Measurements from ENCODE around the gene LRRC4.

LRRC4 gene

DNA sequence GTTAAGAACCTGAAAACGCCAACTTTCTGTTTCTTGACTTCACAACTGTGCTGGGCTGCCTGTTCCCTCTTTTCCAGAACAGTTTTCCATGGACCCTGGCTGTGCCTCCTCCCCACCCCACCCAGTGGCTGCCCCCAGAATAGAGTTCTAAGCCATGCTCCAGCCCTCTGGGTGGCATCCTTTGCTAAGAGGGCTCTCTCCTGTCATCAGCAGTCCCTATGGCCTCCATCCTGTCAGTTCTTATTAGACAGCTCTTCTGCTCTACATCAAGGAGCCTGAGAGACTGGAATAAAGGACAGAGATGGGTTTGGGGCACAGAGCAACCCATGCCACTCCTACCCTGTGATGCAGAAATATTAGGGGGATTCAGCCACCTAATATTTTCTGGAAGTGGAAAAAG is 13.9 kb upstream of the LRRC4 start:
- no peak for TF ChIP-seq ZFX (IDR thresholded peaks at IDR 0.05; ENCODE audit: borderline replicate concordance)
- TF ChIP-seq, protein P1, sequence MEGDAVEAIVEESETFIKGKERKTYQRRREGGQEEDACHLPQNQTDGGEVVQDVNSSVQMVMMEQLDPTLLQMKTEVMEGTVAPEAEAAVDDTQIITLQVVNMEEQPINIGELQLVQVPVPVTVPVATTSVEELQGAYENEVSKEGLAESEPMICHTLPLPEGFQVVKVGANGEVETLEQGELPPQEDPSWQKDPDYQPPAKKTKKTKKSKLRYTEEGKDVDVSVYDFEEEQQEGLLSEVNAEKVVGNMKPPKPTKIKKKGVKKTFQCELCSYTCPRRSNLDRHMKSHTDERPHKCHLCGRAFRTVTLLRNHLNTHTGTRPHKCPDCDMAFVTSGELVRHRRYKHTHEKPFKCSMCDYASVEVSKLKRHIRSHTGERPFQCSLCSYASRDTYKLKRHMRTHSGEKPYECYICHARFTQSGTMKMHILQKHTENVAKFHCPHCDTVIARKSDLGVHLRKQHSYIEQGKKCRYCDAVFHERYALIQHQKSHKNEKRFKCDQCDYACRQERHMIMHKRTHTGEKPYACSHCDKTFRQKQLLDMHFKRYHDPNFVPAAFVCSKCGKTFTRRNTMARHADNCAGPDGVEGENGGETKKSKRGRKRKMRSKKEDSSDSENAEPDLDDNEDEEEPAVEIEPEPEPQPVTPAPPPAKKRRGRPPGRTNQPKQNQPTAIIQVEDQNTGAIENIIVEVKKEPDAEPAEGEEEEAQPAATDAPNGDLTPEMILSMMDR (IDR thresholded peaks at IDR 0.05) = no peak

DNA sequence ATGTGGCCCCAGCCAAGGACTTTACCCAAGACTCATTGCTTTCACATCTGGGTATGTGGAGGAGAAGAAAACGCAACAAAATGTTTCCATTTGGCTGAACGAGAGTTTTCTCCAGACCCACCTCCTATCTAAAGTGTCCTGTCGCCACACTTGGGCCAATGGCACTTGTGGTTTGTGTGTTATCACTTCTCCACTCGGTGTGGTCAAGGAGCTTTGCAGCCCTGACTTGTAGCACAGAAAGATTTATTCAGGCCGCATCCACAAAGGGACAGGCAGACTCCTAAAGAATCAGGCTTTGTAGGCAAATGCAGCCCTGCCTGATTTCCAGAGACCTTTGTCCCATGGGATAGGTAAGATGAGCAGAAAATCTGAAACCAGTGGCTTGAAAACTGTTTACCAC is 12.8 kb upstream of the LRRC4 start:
- H3K27ac ChIP-seq = no peak overlapping the region
- TF ChIP-seq, protein P1 (IDR thresholded peaks at IDR 0.05) = no peak
- TF ChIP-seq ZFX (IDR thresholded peaks at IDR 0.05; ENCODE audit: borderline replicate concordance) = no peak

More for the DNA sequence above, 13.9 kb upstream of the LRRC4 start:
- H3K27ac ChIP-seq = no peak overlapping the region

DNA sequence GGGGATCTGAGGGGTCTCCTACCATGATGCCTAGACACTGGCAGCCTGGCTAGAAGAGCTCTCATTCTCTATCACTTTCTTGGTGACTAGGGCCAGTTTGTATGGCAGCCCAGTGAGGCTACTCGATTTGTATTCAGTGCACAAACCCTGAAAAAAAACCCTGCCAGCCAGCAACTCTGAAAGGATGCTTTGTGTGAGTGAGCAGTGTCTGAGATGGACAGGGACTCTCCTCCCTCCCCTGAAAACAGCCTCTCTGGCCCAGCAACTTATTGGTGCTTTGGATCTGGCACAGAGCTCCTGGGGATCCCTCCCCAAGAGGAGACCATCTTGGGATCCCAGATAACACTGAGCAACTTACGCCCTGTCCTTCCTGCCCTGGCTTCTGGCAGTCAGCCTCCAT is 10.8 kb upstream of the LRRC4 start:
- no peak for TF ChIP-seq ZFX (IDR thresholded peaks at IDR 0.05; ENCODE audit: borderline replicate concordance)
- TF ChIP-seq, protein P1 (IDR thresholded peaks at IDR 0.05) = no peak
- H3K27ac ChIP-seq = no peak overlapping the region

DNA sequence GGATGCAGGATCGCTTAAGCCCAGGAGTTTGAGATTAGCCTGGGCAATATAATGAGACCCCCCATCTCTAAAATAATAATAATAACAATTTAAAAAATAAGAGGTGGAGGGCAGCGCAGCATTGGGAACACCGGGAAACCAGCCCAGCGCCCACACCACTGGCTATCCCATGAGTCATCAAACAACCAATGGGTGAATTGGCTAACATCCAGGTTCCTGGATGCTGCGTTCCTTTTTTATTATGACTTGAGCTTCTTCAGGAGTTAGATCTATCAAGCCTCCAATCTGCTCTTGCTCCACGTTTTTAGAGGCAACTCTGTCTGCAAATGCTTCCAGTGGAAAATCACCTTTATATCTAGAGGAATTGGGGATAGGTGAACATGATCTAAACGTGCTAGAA is 10.0 kb upstream of the LRRC4 start:
- no peak for TF ChIP-seq ZFX (IDR thresholded peaks at IDR 0.05; ENCODE audit: borderline replicate concordance)
- TF ChIP-seq, protein P1 (IDR thresholded peaks at IDR 0.05) = no peak

DNA sequence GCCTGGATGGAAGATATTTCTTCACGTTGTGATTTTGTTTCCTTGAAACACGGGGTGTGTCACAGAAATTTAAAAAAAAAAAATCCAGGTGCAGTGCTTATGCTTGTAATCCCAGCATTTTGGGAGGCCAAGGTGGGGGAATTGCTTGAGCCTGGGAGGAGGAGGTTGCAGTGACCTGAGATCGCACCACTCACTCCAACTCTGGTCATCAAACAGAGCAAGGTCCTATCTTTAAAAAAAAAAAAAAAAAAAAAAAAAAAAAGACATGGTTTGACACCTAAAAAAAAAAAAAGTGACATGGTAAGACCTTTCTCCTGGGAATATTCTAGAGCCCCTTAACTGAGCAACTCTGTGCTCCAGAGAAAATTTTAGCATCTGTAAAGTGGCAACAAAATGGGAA is 9.0 kb upstream of the LRRC4 start:
- TF ChIP-seq ZFX (IDR thresholded peaks at IDR 0.05; ENCODE audit: borderline replicate concordance) = no peak
- TF ChIP-seq, protein P1 (IDR thresholded peaks at IDR 0.05) = no peak

More for the DNA sequence above, 10.0 kb upstream of the LRRC4 start:
- H3K27ac ChIP-seq = no peak overlapping the region

DNA sequence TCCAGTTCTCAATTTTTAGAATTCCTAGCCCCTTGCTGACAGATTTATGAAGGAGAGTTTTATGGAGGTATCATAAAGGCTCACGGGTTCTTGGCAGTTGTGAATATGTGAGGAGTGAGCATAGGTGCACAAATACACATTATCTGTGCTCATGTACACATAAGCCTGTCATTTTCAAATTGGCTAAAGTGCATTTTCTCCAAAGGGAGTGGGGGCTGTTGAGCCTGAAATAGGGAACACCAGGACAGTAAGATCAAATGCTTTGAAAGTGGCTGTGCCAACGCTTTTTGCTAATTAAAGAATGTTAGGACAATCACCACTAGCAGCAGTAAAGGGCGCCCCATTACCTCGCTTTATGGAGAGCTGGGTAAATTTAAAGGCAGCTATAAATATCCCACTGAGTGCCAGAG is 8.3 kb upstream of the LRRC4 start:
- no peak overlapping the region for H3K27ac ChIP-seq
- no peak for TF ChIP-seq ZFX (IDR thresholded peaks at IDR 0.05; ENCODE audit: borderline replicate concordance)
- TF ChIP-seq, protein P1 (IDR thresholded peaks at IDR 0.05) = no peak

More for the DNA sequence above, 9.0 kb upstream of the LRRC4 start:
- no peak overlapping the region for H3K27ac ChIP-seq

DNA sequence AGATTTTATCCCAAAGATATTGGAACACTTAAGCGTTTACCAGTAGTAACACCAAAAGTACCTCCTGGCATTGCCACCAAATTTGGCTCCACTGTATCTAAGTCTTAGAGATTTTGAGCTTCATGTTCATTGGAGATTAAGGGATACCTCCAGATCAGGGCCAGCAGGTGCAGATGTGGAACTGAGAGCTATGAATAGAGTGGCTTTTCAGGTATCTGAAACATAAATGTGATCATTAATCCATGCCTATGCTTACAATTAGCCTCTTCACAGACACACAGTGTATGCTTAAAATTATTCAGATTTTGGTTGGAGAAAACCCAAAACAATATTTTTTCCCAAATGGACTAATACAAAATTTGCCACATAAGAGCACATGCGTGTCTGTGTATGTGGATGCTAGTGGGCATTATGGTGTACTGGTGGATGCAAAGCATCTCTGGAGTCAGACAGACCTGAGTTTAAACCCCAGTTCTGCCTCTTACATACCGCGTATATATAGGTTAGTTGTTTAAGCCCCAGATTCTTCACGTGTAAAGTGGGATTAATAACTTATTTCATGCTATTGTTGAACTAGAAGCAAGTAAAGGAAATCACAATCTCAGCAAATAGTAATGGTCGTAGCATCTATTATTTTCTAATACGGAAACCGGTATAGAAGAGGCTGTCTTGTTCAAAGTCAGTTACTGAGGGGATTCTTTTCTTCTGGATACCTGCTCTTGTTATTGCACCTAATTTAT is 6.8 kb upstream of the LRRC4 start:
- H3K27ac ChIP-seq = no peak overlapping the region
- TF ChIP-seq ZFX (IDR thresholded peaks at IDR 0.05; ENCODE audit: borderline replicate concordance) = no peak
- TF ChIP-seq, protein P1 (IDR thresholded peaks at IDR 0.05) = no peak
